Stimulated activated CD4-positive, alpha-beta T cell treated with anti-CD3 and anti-CD28 coated beads, Interleukin-4, amount 100 ng/mL, for 24 hours (primary cell): ENCODE data around the gene OTOS.

Experiments used
- DNase-seq: peaks from one replicate; pipeline ENCODE4 v3.0.0-alpha.2; 2020

OTOS gene

GRCh38 chr2:240111253-240111652 lies 29.2 kb downstream of the OTOS start:
- DNase-seq, result no peak

- DNase-seq, result no peak
Observed at GRCh38 chr2:240109386-240109785, 31.1 kb downstream of the OTOS start.

GRCh38 chr2:240107477-240107796 lies 33.0 kb downstream of the OTOS start:
- no peak for DNase-seq

GRCh38 chr2:240106765-240107476 lies 33.5 kb downstream of the OTOS start:
- DNase-seq, result no peak

- no peak for DNase-seq
Observed at GRCh38 chr2:240105982-240106381, 34.5 kb downstream of the OTOS start.

- no peak for DNase-seq
Observed at GRCh38 chr2:240103136-240103535, 37.3 kb downstream of the OTOS start.

GRCh38 chr2:240098349-240098748 lies 42.1 kb downstream of the OTOS start:
- no peak for DNase-seq

- no peak for DNase-seq
Observed at GRCh38 chr2:240095556-240096523, 44.6 kb downstream of the OTOS start.

- no peak for DNase-seq
Observed at GRCh38 chr2:240089306-240089705, 51.2 kb downstream of the OTOS start.
